Endothelial cell of umbilical vein (primary cell): Measurements from ENCODE around the gene PRKAG2. TPM values are rescaled to one million over a fixed set of nuclear protein-coding genes. Genes with fewer than 3 reads are reported as not detected.

Experiments used
- BruUV-seq: library from RNA; stranded (reverse); fragments of 400-500 nt; replicated peaks from 2 replicates; lab custom pipeline; 2021; lab: Mats Ljungman, UMichigan
- CTCF ChIA-PET: fragments of 300-600, 350-600 bp; sonication (Branson Sonifier 250); formaldehyde crosslinking; loops from one replicate; lab custom pipeline; 2021; ENCODE audit warnings: antibody characterized with exemption, inconsistent platforms; lab: Charles Lee
- POLR2A ChIA-PET: fragments of 300-600, 350-600 bp; sonication (Branson Sonifier 250); formaldehyde crosslinking; loops from one replicate; lab custom pipeline; 2021; ENCODE audit warnings: antibody characterized with exemption, inconsistent platforms; lab: Charles Lee
- DNase-seq: peaks from one replicate; pipeline ENCODE4 v3.0.0-alpha.2; 2011; ENCODE audit warnings: low read depth, low spot score
- FAIRE-seq: peaks from 2 replicates; lab custom pipeline; 2011; peaks lifted over from hg19 to GRCh38; lab: Jason Lieb, UNC
- H2AFZ ChIP-seq: 2 replicates; pipeline ENCODE4 v1.6.0; 2012; ENCODE audit warnings: low read depth, low read length, control low read depth, inconsistent platforms
- H3K27ac ChIP-seq: 2 replicates; pipeline ENCODE4 v1.5.1; 2011; ENCODE audit warnings: low read depth, mild to moderate bottlenecking, control low read depth, low read length, moderate library complexity; ENCODE audit not compliant: insufficient read depth
- H3K27me3 ChIP-seq, 2 experiments: 2 replicates each; pipeline versions ENCODE4 v1.6.0 to v1.6.1; 2011; ENCODE audit warnings: low read length in 2 of 2, mixed read lengths in 1 of 2; ENCODE audit not compliant: control insufficient read depth in 2 of 2, insufficient read depth in 2 of 2
- H3K36me3 ChIP-seq, 2 experiments: 2 replicates in 1 of 2; 3 replicates in 1 of 2; pipeline ENCODE4 v1.5.1; 2011; ENCODE audit warnings: low read length in 2 of 2, mild to moderate bottlenecking in 1 of 2, moderate library complexity in 1 of 2; ENCODE audit not compliant: control insufficient read depth in 2 of 2, insufficient read depth in 2 of 2; ENCODE audit errors: extremely low read depth in 1 of 2
- H3K4me1 ChIP-seq: 3 replicates; pipeline ENCODE4 v1.5.1; 2011; ENCODE audit warnings: mild to moderate bottlenecking, low read length; ENCODE audit not compliant: control insufficient read depth, insufficient read depth; ENCODE audit errors: extremely low read depth
- H3K4me2 ChIP-seq: 2 replicates; pipeline ENCODE4 v1.6.1; 2011; ENCODE audit warnings: low read length, control low read depth, mixed read lengths; ENCODE audit not compliant: insufficient read depth
- H3K4me3 ChIP-seq, 3 experiments: fragments of 200-600 bp in 1 of 3; sonication (generic), shearing (Covaris generic) in 1 of 3; replicated peaks in 1 of 3; 2 replicates each; pipeline ENCODE4 v1.5.1; 2011 to 2016; ENCODE audit warnings: control low read depth in 3 of 3, low read length in 3 of 3, mild to moderate bottlenecking in 2 of 3, inconsistent platforms in 1 of 3, low read depth in 1 of 3, moderate library complexity in 1 of 3; ENCODE audit not compliant: insufficient read depth in 1 of 3
- H3K79me2 ChIP-seq: 2 replicates; pipeline ENCODE4 v1.6.0; 2012; ENCODE audit warnings: low read length, inconsistent platforms; ENCODE audit not compliant: control insufficient read depth, insufficient read depth
- H3K9ac ChIP-seq: replicated peaks from 2 replicates; pipeline ENCODE3; 2011; ENCODE audit warnings: low read length, control low read depth; ENCODE audit not compliant: insufficient read depth; ENCODE audit errors: extremely low read depth
- H3K9me1 ChIP-seq: replicated peaks from 3 replicates; pipeline ENCODE4 v1.6.0; 2011; ENCODE audit warnings: mild to moderate bottlenecking, low read length; ENCODE audit not compliant: control insufficient read depth, insufficient read depth; ENCODE audit errors: extremely low read depth
- H3K9me3 ChIP-seq: replicated peaks from 2 replicates; pipeline ENCODE4 v1.5.1; 2012; ENCODE audit warnings: low read length, inconsistent platforms; ENCODE audit not compliant: control insufficient read depth, insufficient read depth
- H4K20me1 ChIP-seq: replicated peaks from 2 replicates; pipeline ENCODE3; 2011; ENCODE audit warnings: mild to moderate bottlenecking, low read length; ENCODE audit not compliant: control insufficient read depth, insufficient read depth; ENCODE audit errors: extremely low read depth
- EZH2 ChIP-seq: IDR thresholded peaks from 2 replicates; pipeline ENCODE4 v1.6.1; 2012; ENCODE audit warnings: borderline replicate concordance, low read depth, mild to moderate bottlenecking, moderate library complexity, low read length, inconsistent platforms; ENCODE audit not compliant: severe bottlenecking
- FOS ChIP-seq: IDR thresholded peaks from 2 replicates; pipeline ENCODE4 v1.6.1; 2011; ENCODE audit warnings: mild to moderate bottlenecking, low read length, moderate library complexity, borderline replicate concordance; ENCODE audit not compliant: insufficient read depth
- GATA2 ChIP-seq: IDR thresholded peaks from 2 replicates; pipeline ENCODE4 v1.7.0; 2011; ENCODE audit warnings: low read depth, mild to moderate bottlenecking, moderate library complexity, mixed read lengths, low read length; ENCODE audit not compliant: insufficient read length, insufficient read depth
- JUN ChIP-seq: IDR thresholded peaks from 2 replicates; pipeline ENCODE4 v1.6.1; 2011; ENCODE audit warnings: borderline replicate concordance, low read depth; ENCODE audit not compliant: insufficient read length, insufficient read depth
- POLR2A ChIP-seq: IDR thresholded peaks from 2 replicates; pipeline ENCODE4 v1.6.1; 2012; ENCODE audit warnings: low read depth, mild to moderate bottlenecking, control low read depth, low read length
- POLR2AphosphoS5 ChIP-seq: IDR thresholded peaks from 2 replicates; pipeline ENCODE4 v1.6.1; 2012; ENCODE audit warnings: low read depth, mild to moderate bottlenecking, control low read depth, low read length, moderate library complexity; ENCODE audit not compliant: insufficient read depth
- dilution Hi-C: fragments of 300-500 bp; cut with MboI; formaldehyde crosslinking; loops from one replicate; pipeline ENCODE4 v1.15.0; 2019; ENCODE audit warnings: low sequenced_read_pairs; ENCODE audit not compliant: extremely low pct_ligation_motif_present
- intact Hi-C: fragments of 100-400 bp; cut with micrococcal nuclease; formaldehyde crosslinking; loops from one replicate; pipeline ENCODE4 v1.10.0; 2022
- polyA plus RNA-seq, 4 experiments: library from polyadenylated mRNA; depleted of rRNA in 3 of 4; stranded (reverse) in 3 of 4; unstranded in 1 of 4; fragments of >200 nt; gene quantifications; 2 replicates each; pipeline versions ENCODE4 v1.2.1 to v1.2.3, GENCODE V29; 2011 to 2012; ENCODE audit warnings: missing spikeins in 1 of 4
- total RNA-seq: library from RNA; stranded (reverse); gene quantifications from 2 replicates; pipeline ENCODE4 v1.2.3, GENCODE V29; 2021
- TF ChIP-seq, protein P1 (sequence below): IDR thresholded peaks from 2 replicates; pipeline ENCODE4 v1.6.1; 2011; ENCODE audit not compliant: insufficient read depth, insufficient read length

The PRKAG2 gene
- total and polyA plus RNA-seq, 2 donors (not counting 3 experiments of a cell fraction or from before 2014, with no cell fraction given): 19.3 to 51.5 TPM

DNA sequence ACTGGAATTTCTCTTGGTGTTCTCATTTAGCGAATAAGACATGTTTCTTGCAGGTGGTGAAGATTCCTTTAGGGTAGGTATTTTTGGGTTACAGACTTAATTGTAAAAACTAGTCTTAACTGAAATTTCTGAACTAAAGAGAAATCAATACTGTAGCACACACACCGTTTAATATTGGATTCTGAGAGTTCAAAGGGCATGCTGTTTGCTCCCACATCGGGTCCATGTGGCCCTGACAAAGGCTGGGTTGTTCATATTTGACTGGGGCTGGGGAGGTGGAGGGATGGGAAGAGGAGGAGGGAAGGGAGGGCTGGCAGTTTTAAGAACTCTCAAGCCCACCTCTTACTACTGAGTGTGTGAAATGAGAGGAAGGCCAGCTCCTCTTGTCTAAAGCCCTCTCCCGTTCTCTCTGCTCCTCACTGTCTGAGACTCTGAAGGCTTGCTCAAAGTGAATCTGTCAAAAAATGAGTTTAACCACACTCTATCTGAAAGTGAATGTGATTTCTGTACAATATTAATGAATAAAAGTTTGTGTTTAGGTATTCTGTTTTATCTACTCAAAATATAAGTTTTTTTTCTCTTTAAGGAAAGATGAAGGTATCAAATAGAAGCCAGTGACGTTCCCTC is 317.2 kb downstream of the PRKAG2 start:
- no peak for TF ChIP-seq POLR2AphosphoS5
- TF ChIP-seq FOS: no peak
- no peak for TF ChIP-seq EZH2
- TF ChIP-seq JUN: no peak
- CTCF ChIA-PET: no interaction called here

GRCh38 chr7:151558575-151558974 is 318.3 kb downstream of the PRKAG2 start:
- Histone ChIP-seq H3K79me2 (no peaks in the 10 kb centered on the region), H3K27me3 (no peaks in the 10 kb centered on the region), H3K4me3 (no peak overlapping the region), H2AFZ (no peak overlapping the region), H3K27ac (no peak overlapping the region), H3K4me2 (no peak overlapping the region), H3K9ac (no peak overlapping the region), H3K4me1 (no peaks in the 10 kb centered on the region), H3K9me3 (no peaks in the 10 kb centered on the region), H3K9me1 (no peaks in the 10 kb centered on the region), H4K20me1 (no peaks in the 10 kb centered on the region), H3K36me3 (peaks cover 2 to 9% of the 10 kb centered on the region in 2 experiments)
- dilution Hi-C loops: no loop called here
- ChIA-PET POLR2A (no interaction called here), CTCF (no interaction called here)
- intact Hi-C loops: no loop called here
- no TSS peak for BruUV-seq
- DNase-seq (no peak), FAIRE-seq (no peak)
- TF ChIP-seq, protein P1, sequence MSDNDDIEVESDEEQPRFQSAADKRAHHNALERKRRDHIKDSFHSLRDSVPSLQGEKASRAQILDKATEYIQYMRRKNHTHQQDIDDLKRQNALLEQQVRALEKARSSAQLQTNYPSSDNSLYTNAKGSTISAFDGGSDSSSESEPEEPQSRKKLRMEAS: no peak
- no peak for TF ChIP-seq FOS
- TF ChIP-seq EZH2: no peak
- TF ChIP-seq GATA2: no peak
- no peak for TF ChIP-seq POLR2AphosphoS5
- TF ChIP-seq POLR2A: no peak
- TF ChIP-seq JUN: no peak

More for the DNA sequence above, 317.2 kb downstream of the PRKAG2 start:
- dilution Hi-C loops: no loop called here
- DNase-seq (no peak), FAIRE-seq (no peak)
- Histone ChIP-seq H3K9me1 (no peaks in the 10 kb centered on the region), H3K27ac (no peak overlapping the region), H2AFZ (no peak overlapping the region), H3K9me3 (no peaks in the 10 kb centered on the region), H3K4me3 (no peak overlapping the region), H3K27me3 (no peaks in the 10 kb centered on the region), H4K20me1 (no peaks in the 10 kb centered on the region), H3K4me2 (no peak overlapping the region), H3K4me1 (no peaks in the 10 kb centered on the region), H3K36me3 (peaks cover 6 to 15% of the 10 kb centered on the region in 2 experiments), H3K9ac (no peak overlapping the region), H3K79me2 (no peaks in the 10 kb centered on the region)
- no TSS peak for BruUV-seq
- intact Hi-C loops: no loop called here
- POLR2A ChIA-PET: no interaction called here
